SK-N-SH (cell line): Measurements from ENCODE around the gene TMEM165.

ENCODE experiments used
- CHD2 ChIP-seq: fragments of 150-350 bp; IDR thresholded peaks from 2 replicates; pipeline ENCODE4 v1.6.1; 2018; ENCODE audit warnings: low read length; ENCODE audit not compliant: partially characterized antibody
- EZH2phosphoT487 ChIP-seq: fragments of 200-600 bp; sonication (generic); IDR thresholded peaks from 2 replicates; pipeline ENCODE4 v1.6.1; 2017; ENCODE audit warnings: low read depth, mixed run types, mild to moderate bottlenecking, antibody characterized with exemption, moderate library complexity, borderline replicate concordance
- JUND ChIP-seq: IDR thresholded peaks from 2 replicates; pipeline ENCODE4 v1.4.0; 2012
- POLR2AphosphoS5 ChIP-seq: IDR thresholded peaks from 2 replicates; pipeline ENCODE4 v1.6.1; 2012; ENCODE audit warnings: low read depth, low read length
- RAD21 ChIP-seq: IDR thresholded peaks from 2 replicates; pipeline ENCODE4 v1.6.1; 2012; ENCODE audit warnings: mild to moderate bottlenecking, low read length
- RCOR1 ChIP-seq: fragments of 150-350 bp; IDR thresholded peaks from 2 replicates; pipeline ENCODE4 v1.6.1; 2017; ENCODE audit warnings: antibody characterized with exemption, low read length
- RFX5 ChIP-seq: IDR thresholded peaks from 2 replicates; pipeline ENCODE4 v1.6.1; 2012; ENCODE audit warnings: mild to moderate bottlenecking, improper control_type of control experiment, low read length
- RXRA ChIP-seq: IDR thresholded peaks from 2 replicates; pipeline ENCODE4 v1.4.0; 2012; ENCODE audit warnings: low read depth, mild to moderate bottlenecking, borderline replicate concordance
- TCF12 ChIP-seq: IDR thresholded peaks from 2 replicates; pipeline ENCODE4 v1.4.0; 2012
- YY1 ChIP-seq: IDR thresholded peaks from 2 replicates; pipeline ENCODE4 v1.4.0; 2012; ENCODE audit warnings: low read depth, mild to moderate bottlenecking
- TF ChIP-seq, protein P1 (sequence below): fragments of 200-600 bp; sonication (generic); IDR thresholded peaks from 2 replicates; pipeline ENCODE4 v1.6.1; 2017; ENCODE audit warnings: antibody characterized with exemption, mild to moderate bottlenecking, moderate library complexity
- TF ChIP-seq, protein P2 (sequence below): IDR thresholded peaks from 2 replicates; pipeline ENCODE4 v1.4.0; 2012; ENCODE audit warnings: low read depth
- TF ChIP-seq, protein P3 (sequence below): fragments of 150-350 bp; IDR thresholded peaks from 2 replicates; pipeline ENCODE4 v1.6.1; 2016; ENCODE audit warnings: mild to moderate bottlenecking, low read depth, low read length
- TF ChIP-seq, protein P4 (sequence below): IDR thresholded peaks from 2 replicates; pipeline ENCODE4 v1.6.1; 2012; ENCODE audit warnings: mild to moderate bottlenecking, low read depth, low read length, moderate library complexity

DNA sequence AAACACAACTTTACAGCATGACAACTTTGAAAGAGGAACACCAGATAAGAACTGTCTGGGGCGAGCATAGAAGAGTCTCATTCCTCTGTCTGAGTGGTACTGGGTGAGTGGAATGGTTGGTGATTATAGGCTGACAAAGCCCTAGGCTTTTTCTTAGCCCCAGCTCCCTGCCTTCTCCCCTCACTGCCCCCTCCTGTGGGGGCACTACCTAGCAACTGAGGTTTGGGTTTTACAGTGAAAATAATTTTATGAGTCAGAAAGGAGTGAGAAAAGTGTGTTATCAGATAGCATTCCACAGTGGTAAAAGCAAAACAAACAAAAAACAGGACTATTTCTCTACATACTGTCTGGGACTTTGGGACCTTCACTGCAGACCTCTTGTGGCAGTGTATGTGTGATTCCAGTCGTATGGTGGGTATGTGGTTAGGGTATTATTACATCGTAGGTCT lies 10.5 kb upstream of the TMEM165 start:
- TF ChIP-seq, protein P1, sequence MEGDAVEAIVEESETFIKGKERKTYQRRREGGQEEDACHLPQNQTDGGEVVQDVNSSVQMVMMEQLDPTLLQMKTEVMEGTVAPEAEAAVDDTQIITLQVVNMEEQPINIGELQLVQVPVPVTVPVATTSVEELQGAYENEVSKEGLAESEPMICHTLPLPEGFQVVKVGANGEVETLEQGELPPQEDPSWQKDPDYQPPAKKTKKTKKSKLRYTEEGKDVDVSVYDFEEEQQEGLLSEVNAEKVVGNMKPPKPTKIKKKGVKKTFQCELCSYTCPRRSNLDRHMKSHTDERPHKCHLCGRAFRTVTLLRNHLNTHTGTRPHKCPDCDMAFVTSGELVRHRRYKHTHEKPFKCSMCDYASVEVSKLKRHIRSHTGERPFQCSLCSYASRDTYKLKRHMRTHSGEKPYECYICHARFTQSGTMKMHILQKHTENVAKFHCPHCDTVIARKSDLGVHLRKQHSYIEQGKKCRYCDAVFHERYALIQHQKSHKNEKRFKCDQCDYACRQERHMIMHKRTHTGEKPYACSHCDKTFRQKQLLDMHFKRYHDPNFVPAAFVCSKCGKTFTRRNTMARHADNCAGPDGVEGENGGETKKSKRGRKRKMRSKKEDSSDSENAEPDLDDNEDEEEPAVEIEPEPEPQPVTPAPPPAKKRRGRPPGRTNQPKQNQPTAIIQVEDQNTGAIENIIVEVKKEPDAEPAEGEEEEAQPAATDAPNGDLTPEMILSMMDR: no peak
- TF ChIP-seq, protein P2, sequence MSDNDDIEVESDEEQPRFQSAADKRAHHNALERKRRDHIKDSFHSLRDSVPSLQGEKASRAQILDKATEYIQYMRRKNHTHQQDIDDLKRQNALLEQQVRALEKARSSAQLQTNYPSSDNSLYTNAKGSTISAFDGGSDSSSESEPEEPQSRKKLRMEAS: no peak
- TF ChIP-seq RAD21 (no peak), TCF12 (no peak), JUND (no peak), POLR2AphosphoS5 (no peak), EZH2phosphoT487 (no peak), RFX5 (no peak), CHD2 (no peak), RCOR1 (no peak), YY1 (no peak), RXRA (no peak)
- TF ChIP-seq, protein P3, sequence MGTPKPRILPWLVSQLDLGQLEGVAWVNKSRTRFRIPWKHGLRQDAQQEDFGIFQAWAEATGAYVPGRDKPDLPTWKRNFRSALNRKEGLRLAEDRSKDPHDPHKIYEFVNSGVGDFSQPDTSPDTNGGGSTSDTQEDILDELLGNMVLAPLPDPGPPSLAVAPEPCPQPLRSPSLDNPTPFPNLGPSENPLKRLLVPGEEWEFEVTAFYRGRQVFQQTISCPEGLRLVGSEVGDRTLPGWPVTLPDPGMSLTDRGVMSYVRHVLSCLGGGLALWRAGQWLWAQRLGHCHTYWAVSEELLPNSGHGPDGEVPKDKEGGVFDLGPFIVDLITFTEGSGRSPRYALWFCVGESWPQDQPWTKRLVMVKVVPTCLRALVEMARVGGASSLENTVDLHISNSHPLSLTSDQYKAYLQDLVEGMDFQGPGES: no peak
- TF ChIP-seq, protein P4, sequence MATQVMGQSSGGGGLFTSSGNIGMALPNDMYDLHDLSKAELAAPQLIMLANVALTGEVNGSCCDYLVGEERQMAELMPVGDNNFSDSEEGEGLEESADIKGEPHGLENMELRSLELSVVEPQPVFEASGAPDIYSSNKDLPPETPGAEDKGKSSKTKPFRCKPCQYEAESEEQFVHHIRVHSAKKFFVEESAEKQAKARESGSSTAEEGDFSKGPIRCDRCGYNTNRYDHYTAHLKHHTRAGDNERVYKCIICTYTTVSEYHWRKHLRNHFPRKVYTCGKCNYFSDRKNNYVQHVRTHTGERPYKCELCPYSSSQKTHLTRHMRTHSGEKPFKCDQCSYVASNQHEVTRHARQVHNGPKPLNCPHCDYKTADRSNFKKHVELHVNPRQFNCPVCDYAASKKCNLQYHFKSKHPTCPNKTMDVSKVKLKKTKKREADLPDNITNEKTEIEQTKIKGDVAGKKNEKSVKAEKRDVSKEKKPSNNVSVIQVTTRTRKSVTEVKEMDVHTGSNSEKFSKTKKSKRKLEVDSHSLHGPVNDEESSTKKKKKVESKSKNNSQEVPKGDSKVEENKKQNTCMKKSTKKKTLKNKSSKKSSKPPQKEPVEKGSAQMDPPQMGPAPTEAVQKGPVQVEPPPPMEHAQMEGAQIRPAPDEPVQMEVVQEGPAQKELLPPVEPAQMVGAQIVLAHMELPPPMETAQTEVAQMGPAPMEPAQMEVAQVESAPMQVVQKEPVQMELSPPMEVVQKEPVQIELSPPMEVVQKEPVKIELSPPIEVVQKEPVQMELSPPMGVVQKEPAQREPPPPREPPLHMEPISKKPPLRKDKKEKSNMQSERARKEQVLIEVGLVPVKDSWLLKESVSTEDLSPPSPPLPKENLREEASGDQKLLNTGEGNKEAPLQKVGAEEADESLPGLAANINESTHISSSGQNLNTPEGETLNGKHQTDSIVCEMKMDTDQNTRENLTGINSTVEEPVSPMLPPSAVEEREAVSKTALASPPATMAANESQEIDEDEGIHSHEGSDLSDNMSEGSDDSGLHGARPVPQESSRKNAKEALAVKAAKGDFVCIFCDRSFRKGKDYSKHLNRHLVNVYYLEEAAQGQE: no peak
